Measurements from ENCODE around the gene LETMD1.
"Not testable (repeated sequence)": the region's sequence is repeated elsewhere in the genome, so short reads cannot be mapped to it uniquely, and the experiment has no call there.

Gene LETMD1

GRCh38 chr12:51077930-51078329 is 29.8 kb downstream of the LETMD1 start:
- no peak for DNase-seq (ENCODE audit: low spot score)

GRCh38 chr12:51078346-51078745 is 30.2 kb downstream of the LETMD1 start:
- DNase-seq (ENCODE audit: low spot score): not testable (repeated sequence)

- not testable (repeated sequence) for DNase-seq (ENCODE audit: low spot score)
Measured at GRCh38 chr12:51078866-51079265, 30.7 kb downstream of the LETMD1 start.

GRCh38 chr12:51080136-51080535 is 32.0 kb downstream of the LETMD1 start:
- DNase-seq (ENCODE audit: low spot score): no peak

- no peak for DNase-seq (ENCODE audit: low spot score)
Measured at GRCh38 chr12:51081421-51081820, 33.3 kb downstream of the LETMD1 start.

GRCh38 chr12:51082561-51083125 is 34.5 kb downstream of the LETMD1 start:
- peak; percentile 40 for DNase-seq (ENCODE audit: low spot score)

- peak; percentile 98 for DNase-seq (ENCODE audit: low spot score)
Measured at GRCh38 chr12:51083126-51083833, 35.2 kb downstream of the LETMD1 start, which contains the start of gene CSRNP2. TSS of gene CSRNP2 (minus strand) at chr12:51083596. CDS start at chr12:51076561, 7,035 bp downstream.

GRCh38 chr12:51085757-51086156 is 37.6 kb downstream of the LETMD1 start:
- no peak for DNase-seq (ENCODE audit: low spot score)

- DNase-seq (ENCODE audit: low spot score): no peak
Measured at GRCh38 chr12:51086933-51087332, 38.8 kb downstream of the LETMD1 start.

GRCh38 chr12:51087818-51088217 is 39.7 kb downstream of the LETMD1 start:
- DNase-seq (ENCODE audit: low spot score): no peak

GRCh38 chr12:51090705-51091229 is 42.6 kb downstream of the LETMD1 start:
- no peak for DNase-seq (ENCODE audit: low spot score)

GRCh38 chr12:51098611-51099010 is 50.5 kb downstream of the LETMD1 start:
- no peak for DNase-seq (ENCODE audit: low spot score)

- DNase-seq (ENCODE audit: low spot score): no peak
Measured at GRCh38 chr12:51103977-51104376, 55.9 kb downstream of the LETMD1 start.

- no peak for DNase-seq (ENCODE audit: low spot score)
Measured at GRCh38 chr12:51108136-51108535, 60.0 kb downstream of the LETMD1 start.
